Activated naive CD4-positive, alpha-beta T cell treated with anti-CD3 and anti-CD28 coated beads, Interleukin-2, amount 10 ng/mL, durations not matched to agents 7 days and 5 days (primary cell): ENCODE results near the gene M6PR.

Experiments
- CTCF ChIA-PET: fragments of 350-600 bp; sonication (Branson Sonifier 250); formaldehyde crosslinking; loops from one replicate; lab custom pipeline; 2021; ENCODE audit warnings: antibody characterized with exemption; lab: Charles Lee
- DNase-seq: peaks from one replicate; pipeline ENCODE4 v3.0.0-alpha.2; 2020
- H3K27ac Mint-ChIP-seq: one replicate; pipeline ENCODE4 v1.8.0; 2021; ENCODE audit warnings: mild to moderate bottlenecking, moderate library complexity, mixed read lengths
- H3K27me3 Mint-ChIP-seq: one replicate; pipeline ENCODE4 v1.8.0; 2021; ENCODE audit warnings: mild to moderate bottlenecking, mixed read lengths
- H3K36me3 Mint-ChIP-seq: one replicate; pipeline ENCODE4 v1.8.0; 2021; ENCODE audit warnings: mixed read lengths
- H3K4me1 Mint-ChIP-seq: one replicate; pipeline ENCODE4 v1.8.0; 2021; ENCODE audit warnings: mixed read lengths
- H3K4me3 Mint-ChIP-seq: one replicate; pipeline ENCODE4 v1.8.0; 2021; ENCODE audit warnings: mild to moderate bottlenecking, moderate library complexity, mixed read lengths
- H3K9me3 Mint-ChIP-seq: one replicate; pipeline ENCODE4 v1.8.0; 2021; ENCODE audit warnings: mixed read lengths

The M6PR gene

GRCh38 chr12:8894378-8894777 is 55.1 kb downstream of the M6PR start:
- Mint-ChIP-seq H3K4me1 (peaks cover 4% of the 10 kb centered on the region), H3K36me3 (no peaks in the 10 kb centered on the region), H3K4me3 (no peak overlapping the region), H3K27ac (no peak overlapping the region), H3K27me3 (peaks cover 20% of the 10 kb centered on the region), H3K9me3 (no peaks in the 10 kb centered on the region)
- DNase-seq: no peak
- CTCF ChIA-PET: interaction anchor here (0.7 to 0.9 kb wide), 2 partner anchors 15 to 233 kb away, joined by 3 read pairs; no protein-coding TSS in a partner anchor

- Mint-ChIP-seq H3K9me3 (no peaks in the 10 kb centered on the region), H3K27ac (no peak overlapping the region), H3K36me3 (no peaks in the 10 kb centered on the region), H3K4me3 (no peak overlapping the region), H3K4me1 (peaks cover 4% of the 10 kb centered on the region), H3K27me3 (peaks cover 23% of the 10 kb centered on the region)
- CTCF ChIA-PET: interaction anchor here (1.4 to 3.5 kb wide), 5 partner anchors 12 to 348 kb away, joined by 4 to 26 read pairs (median 19); no protein-coding TSS in a partner anchor
- no peak for DNase-seq
These were observed 57.5 kb downstream of the M6PR start for GRCh38 chr12:8891976-8892375.
